H1 (cell line): ENCODE data around the gene EHD4. TPM values are rescaled to one million over a fixed set of nuclear protein-coding genes. Genes with fewer than 3 reads are reported as not detected.

Source experiments
- CTBP2 ChIP-seq: IDR thresholded peaks from 2 replicates; pipeline ENCODE4 v1.7.0; 2011; ENCODE audit warnings: borderline replicate concordance, mild to moderate bottlenecking, moderate library complexity, mixed read lengths, low read length; ENCODE audit not compliant: insufficient read depth, insufficient read length
- EZH2 ChIP-seq: fragments of 200-600 bp; sonication (generic); IDR thresholded peaks from 2 replicates; pipeline ENCODE4 v1.7.1; 2012; ENCODE audit warnings: low read depth, mild to moderate bottlenecking, moderate library complexity, low read length, inconsistent platforms; ENCODE audit not compliant: severe bottlenecking
- SAP30 ChIP-seq: fragments of 300-600 bp; sonication (generic); IDR thresholded peaks from 2 replicates; pipeline ENCODE4 v1.7.1; 2012; ENCODE audit warnings: low read length, moderate library complexity, mild to moderate bottlenecking, inconsistent platforms; ENCODE audit not compliant: insufficient read depth, insufficient replicate concordance
- polyA plus RNA-seq, 7 experiments: library from polyadenylated mRNA; depleted of rRNA in 3 of 7; stranded (reverse) in 5 of 7; unstranded in 2 of 7; fragments of >200 nt in 5 of 7; fragments of 200-250 nt in 2 of 7; gene quantifications; 1 replicate in 5 of 7; 2 replicates in 1 of 7; 4 replicates in 1 of 7; pipeline versions ENCODE4 v1.2.1 to v1.2.3, GENCODE V29; 2011 to 2013; ENCODE audit warnings: missing spikeins in 2 of 7, mixed read lengths in 2 of 7
- total RNA-seq: library from RNA; stranded (reverse); fragmentation: NEBNext Ultra II Directional; extraction: Animal tissue kit (Norgen Biotek cat#: 25700); gene quantifications from 2 replicates; pipeline ENCODE4 v1.2.1, GENCODE V29; 2021

EHD4 gene
- total and polyA plus RNA-seq, 2 of the 8 experiments (the other 6 are each of a cell fraction or from before 2014, with no cell fraction given) = 17.5 to 24.5 TPM

- TF ChIP-seq EZH2 = no peak
- TF ChIP-seq CTBP2 = no peak
- TF ChIP-seq SAP30 = no peak
These were observed 32.4 kb downstream of the EHD4 start (continued) for GRCh38 chr15:41939986-41940385.
